ENCODE results near the gene CDK14.

Gene CDK14

GRCh38 chr7:91079487-91079886 is 483.4 kb downstream of the CDK14 start:
- DNase-seq, result no peak

DNA sequence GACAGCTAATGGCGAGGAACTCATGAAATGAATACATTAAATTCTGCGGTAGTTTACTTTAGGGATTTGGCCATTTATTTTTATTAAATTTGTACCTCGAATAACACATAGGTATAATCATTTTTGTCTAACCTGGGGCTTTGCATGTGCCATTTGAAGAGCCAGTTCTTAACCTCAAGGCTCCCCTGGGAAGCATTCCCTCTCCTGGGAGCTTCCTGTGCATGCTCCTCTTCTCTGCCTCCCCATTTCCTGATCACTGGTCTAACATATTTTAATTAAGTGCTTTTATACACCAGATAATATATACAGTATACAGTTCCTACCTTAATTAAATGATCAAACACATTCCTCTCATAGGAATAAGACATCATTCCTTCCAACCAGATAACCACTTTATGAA is 484.2 kb downstream of the CDK14 start:
- DNase-seq, result no peak

DNA sequence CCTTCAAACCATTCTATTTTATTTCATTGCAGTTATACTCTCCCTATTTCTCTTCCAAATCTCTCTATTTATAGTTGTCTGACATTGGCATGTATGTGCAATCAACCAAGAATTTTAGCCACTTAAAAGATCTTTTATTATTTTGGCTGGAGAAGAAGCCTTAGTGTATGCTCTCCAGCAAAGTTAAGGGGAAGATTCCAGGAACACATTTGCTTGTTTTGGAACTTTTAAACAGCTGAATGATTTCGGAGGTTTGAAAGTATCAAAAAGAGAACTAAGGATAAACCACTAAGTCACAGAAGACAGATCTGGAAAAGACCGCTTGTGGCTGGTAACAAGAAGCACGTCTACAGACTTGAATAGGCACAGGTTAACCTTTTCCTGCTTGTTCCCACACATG is 485.9 kb downstream of the CDK14 start:
- no peak for DNase-seq

DNA sequence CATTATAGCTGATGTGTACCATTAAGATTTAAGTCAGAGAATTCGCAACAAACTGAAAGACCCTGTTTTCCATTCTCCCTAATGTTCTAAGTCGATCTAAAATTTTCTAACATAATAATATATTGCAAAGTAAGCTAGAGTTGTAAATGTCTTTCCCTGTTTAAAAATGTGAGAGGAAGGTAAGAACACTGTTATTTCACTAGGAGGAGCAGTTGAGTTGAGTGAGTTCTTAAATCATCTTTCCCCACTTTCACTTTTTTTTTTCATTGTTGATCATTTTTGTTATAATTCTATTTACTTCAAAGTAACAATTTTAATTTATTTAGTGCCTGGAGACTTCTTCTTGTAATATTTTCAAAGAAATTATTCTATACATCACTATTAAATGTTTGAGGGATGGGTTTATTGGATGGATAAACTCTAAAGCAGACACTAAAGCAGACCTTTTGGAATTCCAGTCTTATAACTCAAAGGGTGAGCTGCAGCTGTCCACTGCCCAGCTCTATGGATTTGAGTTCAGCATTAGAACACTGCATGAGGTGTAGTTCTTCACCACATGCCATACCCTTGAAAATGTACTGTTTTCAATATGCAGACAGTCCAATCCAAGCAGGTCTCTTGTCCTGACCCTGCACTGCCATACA is 486.9 kb downstream of the CDK14 start:
- DNase-seq, result no peak

DNA sequence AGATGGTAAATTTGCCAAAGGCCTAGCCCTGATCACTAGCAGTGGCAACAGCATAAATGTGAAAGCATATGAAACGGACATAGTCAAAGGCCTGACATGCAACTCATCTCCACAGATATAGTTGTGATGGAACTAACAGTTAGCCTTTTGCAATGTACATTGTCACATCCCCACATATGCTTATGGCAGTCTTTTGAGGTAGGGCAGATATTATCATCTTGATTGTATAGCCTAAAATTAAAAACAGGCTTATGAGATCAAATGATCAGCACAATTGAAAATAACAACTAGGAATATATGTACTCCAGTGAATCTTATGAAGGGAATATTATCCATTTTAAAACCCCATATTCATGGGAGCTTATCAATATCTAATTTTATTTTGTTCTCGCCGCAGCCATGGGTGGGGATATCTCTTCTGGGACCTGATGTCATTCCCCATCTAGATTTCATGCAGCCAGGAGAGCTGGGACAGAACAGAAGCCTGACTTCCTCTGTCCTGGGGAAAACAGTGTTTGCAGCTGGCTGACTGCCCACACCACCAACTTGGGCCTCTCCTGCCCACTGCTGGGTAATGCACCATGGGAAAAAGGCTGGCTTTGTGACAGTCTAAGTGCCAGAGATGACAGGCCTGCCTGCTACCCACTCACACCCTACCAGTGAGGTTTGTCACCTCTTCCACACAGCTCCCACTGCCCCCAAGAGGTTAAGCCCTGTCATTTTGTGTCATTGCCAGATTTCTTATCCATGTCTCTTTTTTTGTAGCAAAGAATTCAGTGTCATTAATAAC is 487.9 kb downstream of the CDK14 start:
- no peak for DNase-seq

DNA sequence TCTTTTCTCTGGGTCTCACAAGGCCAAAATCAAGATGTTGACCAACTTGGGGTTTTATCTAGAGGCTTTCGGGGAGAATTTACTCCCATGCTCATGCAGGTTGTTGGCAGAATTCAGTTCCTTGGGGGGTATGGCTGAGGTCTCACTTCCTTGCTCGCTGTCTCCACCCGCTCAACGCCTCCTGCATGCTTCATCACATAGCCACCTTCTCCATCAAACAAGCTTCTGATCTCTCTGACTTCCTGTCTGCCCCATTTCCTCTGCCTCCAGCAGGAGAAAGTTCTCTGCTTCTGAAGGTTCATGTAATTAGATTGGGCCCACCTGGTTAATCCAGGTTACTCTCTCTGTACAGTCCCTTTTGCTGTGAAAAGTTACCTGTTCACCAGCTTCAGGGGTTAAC is 489.1 kb downstream of the CDK14 start:
- no peak for DNase-seq

- no peak for DNase-seq
Observed at GRCh38 chr7:91086200-91086599, 490.1 kb downstream of the CDK14 start.

DNA sequence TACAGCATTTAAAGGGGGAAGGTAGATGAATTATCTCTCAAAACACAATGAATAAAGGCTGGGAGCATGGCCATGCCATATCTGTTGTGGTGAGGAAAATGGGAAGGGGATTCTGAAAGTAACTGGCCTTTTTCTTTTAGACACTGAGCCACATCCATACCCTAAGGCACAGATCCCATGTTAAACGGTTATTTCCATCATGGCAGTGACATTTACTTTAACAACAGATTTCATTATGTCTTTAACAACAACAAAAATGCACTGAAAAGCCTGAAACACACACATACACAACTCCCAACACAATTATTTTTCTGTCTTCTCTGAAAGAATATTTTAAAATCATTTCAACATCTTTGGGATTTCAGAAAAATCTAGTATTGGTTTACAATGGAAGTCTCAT is 492.0 kb downstream of the CDK14 start:
- DNase-seq, result no peak

DNA sequence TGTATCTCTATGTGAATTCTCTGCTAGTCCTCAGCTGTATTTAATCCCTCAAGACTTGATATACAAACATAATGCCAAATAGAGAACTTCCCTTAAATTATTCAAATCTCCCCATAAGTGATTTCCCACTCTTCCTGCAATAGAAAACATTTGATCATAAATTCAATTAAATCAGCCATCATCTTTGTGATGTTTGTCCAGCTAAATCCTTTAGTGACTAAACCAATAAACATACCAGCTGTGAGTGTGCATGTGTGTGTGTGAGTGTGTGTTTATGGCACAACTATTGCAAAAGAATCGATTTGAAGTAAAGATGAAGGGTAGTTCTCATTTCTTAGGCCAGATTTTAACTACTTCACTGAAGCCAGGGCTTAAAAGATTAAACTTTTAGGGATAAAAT is 492.6 kb downstream of the CDK14 start:
- no peak for DNase-seq

GRCh38 chr7:91089382-91089963 is 493.4 kb downstream of the CDK14 start:
- no peak for DNase-seq

DNA sequence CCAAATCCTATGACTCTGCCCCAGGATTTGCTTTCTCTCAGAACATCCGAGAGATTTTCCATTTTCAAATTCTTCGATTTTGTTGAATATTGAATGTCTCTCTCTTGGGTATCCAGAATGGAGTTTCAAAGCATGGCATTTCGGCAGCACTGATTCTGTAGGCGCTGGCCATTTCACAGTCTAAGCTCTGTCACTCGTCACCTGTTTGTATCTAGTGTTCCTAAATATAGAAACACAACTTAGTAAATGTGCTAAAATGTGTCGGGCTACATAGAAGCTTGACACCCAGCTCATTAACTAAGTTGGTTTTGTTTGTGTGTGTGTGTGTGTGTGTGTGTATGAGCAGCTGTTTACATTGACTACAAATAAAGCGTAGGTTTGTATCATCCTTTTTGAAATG is 494.6 kb downstream of the CDK14 start:
- no peak for DNase-seq

- DNase-seq, result no peak
Observed at GRCh38 chr7:91091631-91092030, 495.5 kb downstream of the CDK14 start.

DNA sequence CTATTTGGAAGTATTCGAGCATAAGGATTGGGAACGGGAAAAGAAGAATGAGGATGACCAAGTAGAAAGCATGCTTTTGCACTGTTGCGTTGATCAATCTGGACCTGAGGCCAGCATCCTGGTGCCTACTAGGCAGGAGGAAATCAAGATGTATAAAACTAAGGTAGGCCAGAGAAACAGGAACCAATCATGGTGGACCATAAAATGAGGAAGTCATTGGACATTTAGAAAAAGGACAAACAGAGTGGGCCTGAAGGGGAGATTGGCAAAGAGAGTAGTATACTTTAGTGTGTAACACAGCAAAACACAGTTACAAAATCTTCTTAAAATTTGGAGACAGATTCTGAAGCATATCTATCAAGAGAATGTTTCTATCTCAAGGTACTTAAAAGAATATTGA is 497.1 kb downstream of the CDK14 start:
- no peak for DNase-seq

GRCh38 chr7:91098566-91098965 is 502.4 kb downstream of the CDK14 start:
- no peak for DNase-seq

DNA sequence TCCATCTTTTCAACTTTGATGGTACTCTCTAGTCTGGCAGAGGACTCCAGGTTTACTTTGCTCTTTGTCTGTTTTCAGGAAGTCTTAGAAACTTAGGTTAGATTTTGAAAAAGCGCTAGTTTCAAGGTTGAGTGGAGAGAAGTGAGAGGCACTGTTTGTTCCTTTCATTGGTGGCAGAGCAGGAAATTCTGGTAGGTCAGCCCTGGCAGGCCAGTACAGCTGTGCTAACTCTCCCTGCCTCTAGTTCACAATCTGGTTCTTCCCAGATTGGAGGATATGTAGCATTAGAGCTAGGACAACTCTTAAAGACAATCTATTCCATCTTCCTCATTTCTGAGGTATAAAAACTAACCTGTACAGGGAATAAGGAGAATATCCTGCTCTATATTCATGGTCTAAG is 507.2 kb downstream of the CDK14 start:
- DNase-seq, result no peak

GRCh38 chr7:91107460-91107859 is 511.3 kb downstream of the CDK14 start:
- no peak for DNase-seq

- DNase-seq, result no peak
Observed at GRCh38 chr7:91109200-91109599, 513.1 kb downstream of the CDK14 start.

- no peak for DNase-seq
Observed at GRCh38 chr7:91112902-91113341, 516.8 kb downstream of the CDK14 start.

DNA sequence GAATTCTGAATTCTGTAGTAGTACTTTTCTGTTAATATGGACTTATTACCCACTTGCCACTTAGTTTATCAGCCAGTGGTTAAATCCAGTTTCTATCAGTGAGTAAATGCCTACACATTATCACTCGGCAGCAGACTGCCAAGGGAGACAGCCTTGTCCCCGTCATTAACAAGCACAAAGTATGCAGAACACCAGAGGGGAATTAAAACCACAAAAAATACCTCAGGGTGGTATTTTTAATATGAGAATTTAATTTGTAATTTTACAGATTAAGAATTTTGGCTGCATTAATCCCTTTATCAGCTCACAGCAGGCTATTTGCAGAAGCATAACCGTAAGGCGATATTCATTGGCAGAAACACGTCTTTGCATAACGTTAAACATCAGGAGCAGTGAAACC is 518.1 kb downstream of the CDK14 start:
- DNase-seq, result no peak

DNA sequence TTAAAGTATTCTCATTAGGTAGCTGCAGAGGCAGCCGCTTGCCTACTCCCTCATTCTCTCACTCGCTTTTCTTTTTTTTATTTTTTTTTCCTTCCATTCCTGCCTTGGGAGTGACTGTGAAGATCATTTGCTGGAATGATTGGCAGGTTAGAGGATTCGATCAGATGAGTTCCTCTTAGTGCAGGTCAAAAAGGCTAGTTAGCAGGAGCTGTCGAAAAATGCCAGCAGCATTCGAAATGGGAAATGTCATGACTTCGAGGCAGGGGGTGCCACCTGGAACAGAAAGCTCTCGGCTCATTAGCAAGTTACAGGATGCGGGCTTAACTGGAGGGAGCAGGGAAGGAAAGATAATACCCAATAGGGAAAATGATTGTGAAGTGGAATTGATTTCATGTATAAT is 530.6 kb downstream of the CDK14 start:
- DNase-seq, result no peak

- no peak for DNase-seq
Observed at GRCh38 chr7:91127325-91127724, 531.2 kb downstream of the CDK14 start.

DNA sequence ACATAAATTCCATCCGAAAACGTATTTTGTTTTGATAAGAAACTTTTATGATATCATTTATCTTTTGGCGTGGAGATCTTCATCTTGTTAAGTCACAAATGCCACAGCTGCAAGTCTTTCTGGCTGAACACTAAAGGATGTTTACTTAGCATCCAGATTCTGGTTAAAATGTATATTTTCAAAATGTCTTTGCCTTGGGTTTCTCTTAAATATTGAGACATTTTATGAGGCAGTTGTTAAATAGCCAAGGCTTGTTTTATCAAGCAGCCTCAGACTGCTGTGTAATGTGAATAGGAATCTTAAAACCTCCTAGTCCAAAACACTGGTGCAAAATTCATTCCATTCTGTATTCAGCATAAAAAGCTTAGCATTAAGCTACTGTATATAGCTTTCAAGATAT is 531.8 kb downstream of the CDK14 start:
- DNase-seq, result no peak

- no peak for DNase-seq
Observed at GRCh38 chr7:91128683-91129348, 532.7 kb downstream of the CDK14 start.

- no peak for DNase-seq
Observed at GRCh38 chr7:91135300-91135699, 539.2 kb downstream of the CDK14 start.
